HFF-Myc (cell line): ENCODE data around the gene SYT1.

Experiments used
- DNase-seq: peaks from one replicate; pipeline ENCODE4 v3.0.0-alpha.2; 2011; ENCODE audit warnings: low read depth; ENCODE audit errors: extremely low read depth
- H3K4me3 ChIP-seq: replicated peaks from 2 replicates; pipeline ENCODE4 v1.5.1; 2011; ENCODE audit warnings: low read depth, mild to moderate bottlenecking, control low read depth, low read length
- CTCF ChIP-seq: IDR thresholded peaks from 2 replicates; pipeline ENCODE4 v1.5.1; 2012; ENCODE audit warnings: mild to moderate bottlenecking, low read depth, low read length, control low read depth; ENCODE audit errors: missing control alignments

The SYT1 gene

GRCh38 chr12:79223761-79224160 is 359.2 kb downstream of the SYT1 start:
- no peak for DNase-seq
- TF ChIP-seq CTCF = no peak
- H3K4me3 ChIP-seq = no peak overlapping the region

DNA sequence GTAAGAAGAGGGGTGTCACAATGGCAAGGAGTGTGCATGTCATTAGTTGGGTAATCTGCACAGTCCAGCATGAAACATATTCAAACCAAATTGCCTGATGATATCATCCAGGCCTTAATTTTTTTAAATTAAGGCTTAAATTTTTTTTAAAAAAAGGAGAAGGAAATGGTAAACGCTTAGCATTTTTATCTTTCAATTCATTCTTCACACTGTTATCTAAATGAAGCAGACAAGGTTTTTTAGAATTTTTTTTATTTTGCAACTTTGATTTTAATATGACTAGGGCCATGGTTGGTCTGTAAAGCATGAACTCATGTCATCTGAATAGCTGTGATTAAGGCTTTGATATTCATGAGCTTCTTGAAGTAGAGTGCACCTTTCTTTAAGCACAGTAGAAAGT is 362.5 kb downstream of the SYT1 start:
- DNase-seq = no peak
- no peak overlapping the region for H3K4me3 ChIP-seq
- no peak for TF ChIP-seq CTCF

DNA sequence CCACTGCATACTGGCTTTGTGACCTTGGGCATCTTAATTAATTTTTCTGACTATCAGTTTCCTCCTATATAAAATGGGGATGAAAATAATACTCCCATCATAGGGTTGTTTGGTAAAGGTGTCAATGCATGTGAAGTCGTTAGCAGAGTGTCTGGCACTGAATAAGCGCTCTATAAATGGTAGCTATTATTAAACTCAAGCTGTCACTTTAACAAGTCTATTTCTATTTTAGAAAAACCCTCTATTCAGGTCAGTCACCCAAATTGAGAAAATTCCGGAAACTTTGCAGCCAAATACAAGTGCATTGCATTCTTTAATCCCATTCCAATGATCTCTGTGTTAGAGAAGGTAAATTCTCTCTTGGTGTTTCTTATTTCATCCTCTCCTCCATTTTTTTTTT is 363.1 kb downstream of the SYT1 start:
- TF ChIP-seq CTCF = no peak
- H3K4me3 ChIP-seq = no peak overlapping the region
- DNase-seq = no peak

DNA sequence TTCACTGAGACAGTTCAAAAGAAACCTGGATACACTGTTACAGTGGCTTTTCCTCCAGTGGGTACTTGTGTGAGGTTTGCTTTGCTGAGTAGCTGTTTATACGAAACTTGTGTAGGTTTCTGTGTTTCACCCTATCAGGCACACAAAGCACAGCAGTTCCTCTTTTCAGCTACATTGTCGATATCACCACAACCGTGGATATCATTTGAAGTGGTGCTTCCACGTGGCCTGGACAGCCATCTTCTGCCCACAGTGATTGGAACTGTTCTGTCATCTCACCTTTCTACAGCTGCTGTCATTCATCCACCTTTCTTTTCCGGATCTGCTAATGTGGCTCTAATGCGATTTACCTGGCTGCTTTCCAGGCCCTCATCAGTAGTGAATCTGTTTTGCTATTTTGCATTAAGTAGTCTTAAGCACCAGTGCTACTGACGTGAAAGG is 368.8 kb downstream of the SYT1 start:
- DNase-seq = no peak
- no peak overlapping the region for H3K4me3 ChIP-seq
- TF ChIP-seq CTCF = no peak

DNA sequence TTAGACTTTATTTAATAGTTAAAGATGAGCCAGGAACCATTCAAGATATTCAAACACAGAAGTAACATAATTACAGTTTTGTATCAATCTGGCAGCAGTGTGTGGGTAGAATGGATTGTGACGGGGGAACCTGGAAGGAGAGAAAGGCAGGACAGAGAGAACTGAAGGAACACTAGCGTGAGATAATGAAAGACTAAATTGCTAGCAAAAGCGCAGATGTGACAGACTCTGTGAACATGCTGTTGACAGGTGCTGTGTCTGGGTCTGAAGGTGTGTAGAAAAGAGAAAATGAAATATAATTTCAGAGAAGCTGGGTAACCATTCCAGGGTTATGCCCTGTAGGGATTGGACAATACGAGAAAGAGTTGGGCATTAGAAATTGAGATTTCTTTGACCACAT is 372.3 kb downstream of the SYT1 start:
- H3K4me3 ChIP-seq = no peak overlapping the region
- no peak for TF ChIP-seq CTCF
- no peak for DNase-seq

- no peak for TF ChIP-seq CTCF
- no peak for DNase-seq
- no peak overlapping the region for H3K4me3 ChIP-seq
Measured at GRCh38 chr12:79238246-79238645, 373.7 kb downstream of the SYT1 start.

- TF ChIP-seq CTCF = no peak
Measured at GRCh38 chr12:79247494-79247893, 382.9 kb downstream of the SYT1 start.

More at GRCh38 chr12:79247494-79247893, 382.9 kb downstream of the SYT1 start:
- DNase-seq = no peak
- no peak overlapping the region for H3K4me3 ChIP-seq
